Karpas-422 (cell line): Measurements from ENCODE around the gene RUFY4. TPM values are rescaled to one million over a fixed set of nuclear protein-coding genes. Genes with fewer than 3 reads are reported as not detected.

ENCODE experiments used
- DNase-seq: peaks from one replicate; pipeline ENCODE4 v3.0.0-alpha.2; 2015
- H2AFZ ChIP-seq: fragments of 200-600 bp; sonication (generic); 2 replicates; pipeline ENCODE4 v1.6.1; 2014; ENCODE audit warnings: antibody characterized with exemption, low read length, mixed read lengths
- H3K27ac ChIP-seq: fragments of 200-600 bp; sonication (generic); 2 replicates; pipeline ENCODE4 v1.5.1; 2014; ENCODE audit warnings: mild to moderate bottlenecking, low read length, moderate library complexity
- H3K27me3 ChIP-seq: fragments of 200-600 bp; sonication (generic); 2 replicates; pipeline ENCODE4 v1.6.1; 2014; ENCODE audit warnings: low read length, mixed read lengths
- H3K36me3 ChIP-seq: fragments of 200-600 bp; sonication (generic); 2 replicates; pipeline ENCODE4 v1.6.1; 2014; ENCODE audit warnings: low read length, mixed read lengths; ENCODE audit not compliant: insufficient read depth
- H3K4me1 ChIP-seq: fragments of 200-600 bp; sonication (generic); 2 replicates; pipeline ENCODE4 v1.6.1; 2014; ENCODE audit warnings: mild to moderate bottlenecking, low read length, mixed read lengths
- H3K4me2 ChIP-seq: fragments of 200-600 bp; sonication (generic); 2 replicates; pipeline ENCODE4 v1.6.1; 2014; ENCODE audit warnings: low read length, low read depth, mild to moderate bottlenecking; ENCODE audit not compliant: poor library complexity, severe bottlenecking
- H3K4me3 ChIP-seq: fragments of 200-600 bp; sonication (generic); 2 replicates; pipeline ENCODE4 v1.5.1; 2014; ENCODE audit warnings: mild to moderate bottlenecking, antibody characterized with exemption, low read length, mixed read lengths
- H3K79me2 ChIP-seq: fragments of 200-600 bp; sonication (generic); 2 replicates; pipeline ENCODE4 v1.6.1; 2014; ENCODE audit warnings: mild to moderate bottlenecking, low read length, mixed read lengths
- H3K9ac ChIP-seq: fragments of 200-600 bp; sonication (generic); 2 replicates; pipeline ENCODE4 v1.6.0; 2014; ENCODE audit warnings: low read length
- H3K9me2 ChIP-seq: fragments of 200-600 bp; sonication (generic), shearing (Covaris generic); replicated peaks from 2 replicates; pipeline ENCODE4 v1.6.0; 2014; ENCODE audit warnings: mild to moderate bottlenecking, low read length, moderate library complexity; ENCODE audit not compliant: insufficient read depth
- H3K9me3 ChIP-seq: fragments of 300-700, 200-600 bp; sonication (generic); 2 replicates; pipeline ENCODE4 v1.6.1; 2014; ENCODE audit warnings: low read length, mixed read lengths
- H4K20me1 ChIP-seq: fragments of 200-600 bp; sonication (generic); 2 replicates; pipeline ENCODE4 v1.6.1; 2014; ENCODE audit warnings: mild to moderate bottlenecking, antibody characterized with exemption, low read length, low read depth; ENCODE audit not compliant: insufficient read depth
- total RNA-seq: library from RNA; depleted of rRNA; stranded (reverse); fragments of >200 nt; shearing (Covaris generic); gene quantifications from 2 replicates; pipeline ENCODE4 v1.2.3, GENCODE V29; 2014; ENCODE audit warnings: low replicate concordance

Gene RUFY4
- total RNA-seq, 1 experiment from 2014 or later = not detected

DNA sequence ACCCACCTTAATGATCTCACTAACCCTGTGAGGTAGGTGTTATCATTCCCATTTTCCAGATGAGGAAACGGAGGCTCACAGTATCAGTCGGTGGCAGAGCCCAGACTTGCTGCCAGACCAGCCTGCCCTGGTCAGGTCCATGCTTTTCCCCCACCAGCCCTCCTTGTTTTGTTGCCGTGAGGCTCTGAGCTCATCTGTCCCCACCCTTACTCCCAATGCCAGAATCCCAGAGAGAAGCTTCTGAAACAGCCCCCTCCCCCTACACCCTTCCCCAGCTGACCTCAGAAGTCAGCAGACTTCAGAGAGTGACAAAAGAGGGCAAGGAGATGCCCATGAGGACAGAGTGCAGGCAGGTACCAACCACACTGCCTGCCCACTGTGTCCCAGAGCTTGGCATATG lies 45.4 kb upstream of the RUFY4 start:
- no peaks in the 10 kb centered on the region for H3K27me3 ChIP-seq
- no peak overlapping the region for H2AFZ ChIP-seq
- H3K4me1 ChIP-seq = peaks cover 14% of the 10 kb centered on the region
- no peak overlapping the region for H3K4me3 ChIP-seq
- H3K36me3 ChIP-seq = no peaks in the 10 kb centered on the region
- no peaks in the 10 kb centered on the region for H3K9me2 ChIP-seq
- H4K20me1 ChIP-seq = no peaks in the 10 kb centered on the region
- H3K4me2 ChIP-seq = no peak overlapping the region
- H3K9ac ChIP-seq = no peak overlapping the region
- no peak for DNase-seq
- H3K79me2 ChIP-seq = no peaks in the 10 kb centered on the region
- no peak overlapping the region for H3K27ac ChIP-seq
- no peaks in the 10 kb centered on the region for H3K9me3 ChIP-seq

- Histone ChIP-seq H3K36me3 (no peaks in the 10 kb centered on the region), H2AFZ (no peak overlapping the region), H3K9ac (no peak overlapping the region), H3K4me2 (no peak overlapping the region), H3K27me3 (no peaks in the 10 kb centered on the region), H3K9me2 (no peaks in the 10 kb centered on the region), H3K79me2 (no peaks in the 10 kb centered on the region), H4K20me1 (no peaks in the 10 kb centered on the region), H3K27ac (no peak overlapping the region), H3K4me1 (peaks cover 10% of the 10 kb centered on the region), H3K9me3 (no peaks in the 10 kb centered on the region), H3K4me3 (no peak overlapping the region)
- no peak for DNase-seq
Observed at GRCh38 chr2:218024336-218024735, 44.7 kb upstream of the RUFY4 start.

- H3K27me3 ChIP-seq = no peaks in the 10 kb centered on the region
- H3K4me1 ChIP-seq = peaks cover 4% of the 10 kb centered on the region
- no peaks in the 10 kb centered on the region for H4K20me1 ChIP-seq
- H3K36me3 ChIP-seq = no peaks in the 10 kb centered on the region
- no peaks in the 10 kb centered on the region for H3K9me2 ChIP-seq
- DNase-seq = no peak
- no peaks in the 10 kb centered on the region for H3K9me3 ChIP-seq
- no peak overlapping the region for H3K27ac ChIP-seq
- no peak overlapping the region for H3K4me2 ChIP-seq
- H3K79me2 ChIP-seq = no peaks in the 10 kb centered on the region
- H3K4me3 ChIP-seq = no peak overlapping the region
- no peak overlapping the region for H2AFZ ChIP-seq
- no peak overlapping the region for H3K9ac ChIP-seq
Observed at GRCh38 chr2:218024871-218025270, 44.2 kb upstream of the RUFY4 start.

- H3K79me2 ChIP-seq = no peaks in the 10 kb centered on the region
Observed at GRCh38 chr2:218026244-218026643, 42.8 kb upstream of the RUFY4 start.

GRCh38 chr2:218026676-218027425 lies 42.2 kb upstream of the RUFY4 start:
- H2AFZ ChIP-seq = no peak overlapping the region
- no peaks in the 10 kb centered on the region for H4K20me1 ChIP-seq
- H3K36me3 ChIP-seq = no peaks in the 10 kb centered on the region
- no peak overlapping the region for H3K9ac ChIP-seq
- no peaks in the 10 kb centered on the region for H3K27me3 ChIP-seq
- no peaks in the 10 kb centered on the region for H3K9me2 ChIP-seq
- H3K4me2 ChIP-seq = no peak overlapping the region
- DNase-seq = no peak
- no peaks in the 10 kb centered on the region for H3K4me1 ChIP-seq
- H3K9me3 ChIP-seq = no peaks in the 10 kb centered on the region
- H3K79me2 ChIP-seq = no peaks in the 10 kb centered on the region
- H3K27ac ChIP-seq = no peak overlapping the region
- H3K4me3 ChIP-seq = no peak overlapping the region

More at GRCh38 chr2:218026244-218026643, 42.8 kb upstream of the RUFY4 start:
- no peaks in the 10 kb centered on the region for H3K9me2 ChIP-seq
- H3K27me3 ChIP-seq = no peaks in the 10 kb centered on the region
- H3K4me3 ChIP-seq = no peak overlapping the region
- no peaks in the 10 kb centered on the region for H3K4me1 ChIP-seq
- H2AFZ ChIP-seq = no peak overlapping the region
- no peaks in the 10 kb centered on the region for H3K9me3 ChIP-seq
- no peak overlapping the region for H3K9ac ChIP-seq
- no peaks in the 10 kb centered on the region for H4K20me1 ChIP-seq
- no peak overlapping the region for H3K4me2 ChIP-seq
- no peak for DNase-seq
- no peaks in the 10 kb centered on the region for H3K36me3 ChIP-seq
- H3K27ac ChIP-seq = no peak overlapping the region

GRCh38 chr2:218027426-218028188 lies 41.4 kb upstream of the RUFY4 start:
- Histone ChIP-seq H3K4me2 (no peak overlapping the region), H3K27me3 (no peaks in the 10 kb centered on the region), H3K4me3 (no peak overlapping the region), H3K9me2 (no peaks in the 10 kb centered on the region), H3K9ac (no peak overlapping the region), H2AFZ (no peak overlapping the region), H3K4me1 (no peaks in the 10 kb centered on the region), H4K20me1 (no peaks in the 10 kb centered on the region), H3K79me2 (no peaks in the 10 kb centered on the region), H3K27ac (no peak overlapping the region), H3K36me3 (no peaks in the 10 kb centered on the region), H3K9me3 (no peaks in the 10 kb centered on the region)
- no peak for DNase-seq

DNA sequence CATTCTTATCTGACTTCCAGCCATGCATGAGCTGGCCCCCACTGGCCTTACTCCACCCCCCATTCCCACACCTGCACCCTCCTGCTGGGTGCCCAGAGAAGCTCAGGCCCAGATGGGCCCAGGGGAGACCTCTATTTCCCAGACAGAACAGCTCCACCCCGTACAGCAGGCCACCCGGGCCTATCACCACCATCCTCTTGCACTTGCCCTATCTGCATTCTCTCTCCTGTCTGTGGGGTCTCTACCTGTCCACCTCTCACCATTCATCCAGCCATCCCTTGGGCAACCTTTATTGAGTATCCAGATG lies 40.9 kb upstream of the RUFY4 start:
- no peak overlapping the region for H3K4me2 ChIP-seq
- no peak overlapping the region for H3K27ac ChIP-seq
- DNase-seq = no peak
- H2AFZ ChIP-seq = no peak overlapping the region
- no peaks in the 10 kb centered on the region for H3K9me2 ChIP-seq
- no peaks in the 10 kb centered on the region for H3K9me3 ChIP-seq
- no peaks in the 10 kb centered on the region for H3K4me1 ChIP-seq
- H3K36me3 ChIP-seq = no peaks in the 10 kb centered on the region
- H3K27me3 ChIP-seq = no peaks in the 10 kb centered on the region
- no peaks in the 10 kb centered on the region for H3K79me2 ChIP-seq
- no peak overlapping the region for H3K4me3 ChIP-seq
- no peak overlapping the region for H3K9ac ChIP-seq
- H4K20me1 ChIP-seq = no peaks in the 10 kb centered on the region

GRCh38 chr2:218028562-218029348 lies 40.3 kb upstream of the RUFY4 start:
- Histone ChIP-seq H3K9ac (no peak overlapping the region), H3K9me2 (no peaks in the 10 kb centered on the region), H4K20me1 (no peaks in the 10 kb centered on the region), H2AFZ (no peak overlapping the region), H3K4me2 (no peak overlapping the region), H3K4me1 (no peaks in the 10 kb centered on the region), H3K36me3 (no peaks in the 10 kb centered on the region), H3K4me3 (no peak overlapping the region), H3K9me3 (no peaks in the 10 kb centered on the region), H3K27ac (no peak overlapping the region), H3K79me2 (no peaks in the 10 kb centered on the region), H3K27me3 (no peaks in the 10 kb centered on the region)
- no peak for DNase-seq
